GM12878 (cell line): ENCODE measurements around the gene NLRP5. TPM values are rescaled to one million over a fixed set of nuclear protein-coding genes. Genes with fewer than 3 reads are reported as not detected.

Experiments used
- polyA plus RNA-seq, 11 experiments: library from polyadenylated mRNA; depleted of rRNA in 4 of 11; unstranded in 6 of 11; stranded (reverse) in 5 of 11; fragments of >200 nt; fragmentation: Nextera tagmentation in 4 of 11; fragmentation: Illumina TruSeq in 1 of 11; extraction: Ambion mirVana in 4 of 11; extraction: Trizol in 1 of 11; gene quantifications; 1 replicate in 1 of 11; 2 replicates in 10 of 11; pipeline versions ENCODE4 v1.2.1 to v1.2.3, GENCODE V29; 2011 to 2016; ENCODE audit warnings: inconsistent platforms in 2 of 11, missing spikeins in 2 of 11, low read depth in 1 of 11
- small RNA-seq: library from RNA; depleted of rRNA; stranded (forward); fragments of <200 nt; gene quantifications from one replicate; pipeline ENCODE3, GENCODE V24; 2014
- total RNA-seq, 4 experiments: library from RNA; depleted of rRNA in 3 of 4; stranded (reverse); fragments of >200 nt in 3 of 4; fragmentation: Illumina TruSeq in 1 of 4; extraction: Trizol in 1 of 4; gene quantifications; 2 replicates each; pipeline versions ENCODE4 v1.2.1 to v1.2.3, GENCODE V29; 2013 to 2021

Gene NLRP5
- total and polyA plus RNA-seq, 10 of the 15 experiments (the other 5 are each of a cell fraction or from before 2014, with no cell fraction given), result 0.01 TPM; not detected in 9

Small RNA genes within 50 kb of the gene (small RNA-seq; reads per million reads assigned to genes)
- not detected for gene RF00019

Other genes starting within 250 kb of the NLRP5 start
Only the 7 nearest of the 12 such genes appear.
- gene NLRP11, start 154.8 kb upstream of the NLRP5 start, total RNA-seq (2014; rRNA removed), result 0.05 TPM in 1 of 2 replicates, not detected in the other
- 0.05 TPM in 1 of 2 replicates, not detected in the other for gene NLRP11, start 154.8 kb upstream of the NLRP5 start, total RNA-seq (2014; rRNA removed; fragmentation: Illumina TruSeq; extraction: Trizol)
- gene NLRP11, start 154.8 kb upstream of the NLRP5 start, total RNA-seq (2021), result 0.05 TPM in 1 of 2 replicates, not detected in the other
- gene NLRP11, start 154.8 kb upstream of the NLRP5 start, polyA plus RNA-seq (2011; rRNA removed), result 16.2 and 18.1 TPM in 2 replicates
- gene NLRP11, start 154.8 kb upstream of the NLRP5 start, polyA plus RNA-seq (2014; fragmentation: Illumina TruSeq; extraction: Trizol), result 0.06 TPM in 2 replicates
- gene NLRP11, start 154.8 kb upstream of the NLRP5 start, polyA plus RNA-seq (2014; fragmentation: Nextera tagmentation; extraction: Ambion mirVana), result under 1 TPM; 0.02 to 0.13 TPM
- gene NLRP11, start 154.8 kb upstream of the NLRP5 start, polyA plus RNA-seq (2014; rRNA removed), result not detected in 2 replicates
- under 1 TPM in 1 of 2 experiments, not detected in 1; 0.09 TPM for gene NLRP11, start 154.8 kb upstream of the NLRP5 start, polyA plus RNA-seq (2016; fragmentation: Nextera tagmentation; extraction: Ambion mirVana)
- 0.05 TPM in 1 of 2 replicates, not detected in the other for gene NLRP4, start 150.2 kb upstream of the NLRP5 start, total RNA-seq (2014; rRNA removed)
- gene NLRP4, start 150.2 kb upstream of the NLRP5 start, total RNA-seq (2014; rRNA removed; fragmentation: Illumina TruSeq; extraction: Trizol), result 0.09 TPM in 1 of 2 replicates, not detected in the other
- not detected in 2 replicates for gene NLRP4, start 150.2 kb upstream of the NLRP5 start, total RNA-seq (2021)
- gene NLRP4, start 150.2 kb upstream of the NLRP5 start, polyA plus RNA-seq (2011; rRNA removed), result 9.6 and 9.8 TPM in 2 replicates
- 0.07 TPM in 1 of 2 replicates, not detected in the other for gene NLRP4, start 150.2 kb upstream of the NLRP5 start, polyA plus RNA-seq (2014; fragmentation: Illumina TruSeq; extraction: Trizol)
- under 1 TPM in 1 of 2 experiments, not detected in 1; 0.11 TPM for gene NLRP4, start 150.2 kb upstream of the NLRP5 start, polyA plus RNA-seq (2014; fragmentation: Nextera tagmentation; extraction: Ambion mirVana)
- 0.03 and 0.47 TPM in 2 replicates for gene NLRP4, start 150.2 kb upstream of the NLRP5 start, polyA plus RNA-seq (2014; rRNA removed)
- not detected for gene NLRP4, start 150.2 kb upstream of the NLRP5 start, polyA plus RNA-seq (2016; fragmentation: Nextera tagmentation; extraction: Ambion mirVana)
- not detected in 2 replicates for gene NLRP13, start 54.4 kb upstream of the NLRP5 start, total RNA-seq (2014; rRNA removed)
- not detected in 2 replicates for gene NLRP13, start 54.4 kb upstream of the NLRP5 start, total RNA-seq (2014; rRNA removed; fragmentation: Illumina TruSeq; extraction: Trizol)
- gene NLRP13, start 54.4 kb upstream of the NLRP5 start, total RNA-seq (2021), result not detected in 2 replicates
- gene NLRP13, start 54.4 kb upstream of the NLRP5 start, polyA plus RNA-seq (2011; rRNA removed), result 0.37 and 0.43 TPM in 2 replicates
- gene NLRP13, start 54.4 kb upstream of the NLRP5 start, polyA plus RNA-seq (2014; fragmentation: Illumina TruSeq; extraction: Trizol), result not detected in 2 replicates
- gene NLRP13, start 54.4 kb upstream of the NLRP5 start, polyA plus RNA-seq (2014; fragmentation: Nextera tagmentation; extraction: Ambion mirVana), result not detected
- not detected in 2 replicates for gene NLRP13, start 54.4 kb upstream of the NLRP5 start, polyA plus RNA-seq (2014; rRNA removed)
- gene NLRP13, start 54.4 kb upstream of the NLRP5 start, polyA plus RNA-seq (2016; fragmentation: Nextera tagmentation; extraction: Ambion mirVana), result not detected
- gene NLRP8, start 38.9 kb upstream of the NLRP5 start, total RNA-seq (2014; rRNA removed), result not detected in 2 replicates
- gene NLRP8, start 38.9 kb upstream of the NLRP5 start, total RNA-seq (2014; rRNA removed; fragmentation: Illumina TruSeq; extraction: Trizol), result not detected in 2 replicates
- not detected in 2 replicates for gene NLRP8, start 38.9 kb upstream of the NLRP5 start, total RNA-seq (2021)
- 0.04 TPM in 2 replicates for gene NLRP8, start 38.9 kb upstream of the NLRP5 start, polyA plus RNA-seq (2011; rRNA removed)
- 0.06 TPM in 1 of 2 replicates, not detected in the other for gene NLRP8, start 38.9 kb upstream of the NLRP5 start, polyA plus RNA-seq (2014; fragmentation: Illumina TruSeq; extraction: Trizol)
- gene NLRP8, start 38.9 kb upstream of the NLRP5 start, polyA plus RNA-seq (2014; fragmentation: Nextera tagmentation; extraction: Ambion mirVana), result not detected
- gene NLRP8, start 38.9 kb upstream of the NLRP5 start, polyA plus RNA-seq (2014; rRNA removed), result not detected in 2 replicates
- gene NLRP8, start 38.9 kb upstream of the NLRP5 start, polyA plus RNA-seq (2016; fragmentation: Nextera tagmentation; extraction: Ambion mirVana), result not detected
- 20.3 and 25.6 TPM in 2 replicates for gene ZNF787, start 134.5 kb downstream of the NLRP5 start, total RNA-seq (2014; rRNA removed)
- gene ZNF787, start 134.5 kb downstream of the NLRP5 start, total RNA-seq (2014; rRNA removed; fragmentation: Illumina TruSeq; extraction: Trizol), result 6.2 and 7.8 TPM in 2 replicates
- gene ZNF787, start 134.5 kb downstream of the NLRP5 start, total RNA-seq (2021), result 36.7 and 39.9 TPM in 2 replicates
- 2.4 and 5.4 TPM in 2 replicates for gene ZNF787, start 134.5 kb downstream of the NLRP5 start, polyA plus RNA-seq (2011; rRNA removed)
- 0.59 and 2.9 TPM in 2 replicates for gene ZNF787, start 134.5 kb downstream of the NLRP5 start, polyA plus RNA-seq (2014; fragmentation: Illumina TruSeq; extraction: Trizol)
- under 1 TPM; 0.23 to 0.42 TPM for gene ZNF787, start 134.5 kb downstream of the NLRP5 start, polyA plus RNA-seq (2014; fragmentation: Nextera tagmentation; extraction: Ambion mirVana)
- 27.0 and 36.3 TPM in 2 replicates for gene ZNF787, start 134.5 kb downstream of the NLRP5 start, polyA plus RNA-seq (2014; rRNA removed)
- 1 to 10 TPM; 2.1 to 2.4 TPM for gene ZNF787, start 134.5 kb downstream of the NLRP5 start, polyA plus RNA-seq (2016; fragmentation: Nextera tagmentation; extraction: Ambion mirVana)
- 15.0 and 17.5 TPM in 2 replicates for gene ZNF444, start 154.5 kb downstream of the NLRP5 start, total RNA-seq (2014; rRNA removed)
- 2.8 and 3.7 TPM in 2 replicates for gene ZNF444, start 154.5 kb downstream of the NLRP5 start, total RNA-seq (2014; rRNA removed; fragmentation: Illumina TruSeq; extraction: Trizol)
- 28.2 and 29.1 TPM in 2 replicates for gene ZNF444, start 154.5 kb downstream of the NLRP5 start, total RNA-seq (2021)
- gene ZNF444, start 154.5 kb downstream of the NLRP5 start, polyA plus RNA-seq (2011; rRNA removed), result 5.3 and 10.8 TPM in 2 replicates
- gene ZNF444, start 154.5 kb downstream of the NLRP5 start, polyA plus RNA-seq (2014; fragmentation: Illumina TruSeq; extraction: Trizol), result 4.6 and 6.1 TPM in 2 replicates
- gene ZNF444, start 154.5 kb downstream of the NLRP5 start, polyA plus RNA-seq (2014; fragmentation: Nextera tagmentation; extraction: Ambion mirVana), result under 1 TPM; 0.45 to 0.99 TPM
- gene ZNF444, start 154.5 kb downstream of the NLRP5 start, polyA plus RNA-seq (2014; rRNA removed), result 19.3 and 24.4 TPM in 2 replicates
- gene ZNF444, start 154.5 kb downstream of the NLRP5 start, polyA plus RNA-seq (2016; fragmentation: Nextera tagmentation; extraction: Ambion mirVana), result 10 to 100 TPM; 12.5 to 14.5 TPM
- gene GALP, start 189.2 kb downstream of the NLRP5 start, total RNA-seq (2014; rRNA removed), result not detected in 2 replicates
- not detected in 2 replicates for gene GALP, start 189.2 kb downstream of the NLRP5 start, total RNA-seq (2014; rRNA removed; fragmentation: Illumina TruSeq; extraction: Trizol)
- not detected in 2 replicates for gene GALP, start 189.2 kb downstream of the NLRP5 start, total RNA-seq (2021)
- not detected in 2 replicates for gene GALP, start 189.2 kb downstream of the NLRP5 start, polyA plus RNA-seq (2011; rRNA removed)
- gene GALP, start 189.2 kb downstream of the NLRP5 start, polyA plus RNA-seq (2014; fragmentation: Illumina TruSeq; extraction: Trizol), result not detected in 2 replicates
- not detected for gene GALP, start 189.2 kb downstream of the NLRP5 start, polyA plus RNA-seq (2014; fragmentation: Nextera tagmentation; extraction: Ambion mirVana)
- not detected in 2 replicates for gene GALP, start 189.2 kb downstream of the NLRP5 start, polyA plus RNA-seq (2014; rRNA removed)
- not detected for gene GALP, start 189.2 kb downstream of the NLRP5 start, polyA plus RNA-seq (2016; fragmentation: Nextera tagmentation; extraction: Ambion mirVana)